Measurements from ENCODE around the gene NT5C. TPM values are rescaled to one million over a fixed set of nuclear protein-coding genes. Genes with fewer than 3 reads are reported as not detected.
"Not testable (repeated sequence)": the region's sequence is repeated elsewhere in the genome, so short reads cannot be mapped to it uniquely, and the experiment has no call there.

NT5C gene
- total RNA-seq, 2 experiments from 2014 or later: 65.2 to 70.8 TPM

DNA sequence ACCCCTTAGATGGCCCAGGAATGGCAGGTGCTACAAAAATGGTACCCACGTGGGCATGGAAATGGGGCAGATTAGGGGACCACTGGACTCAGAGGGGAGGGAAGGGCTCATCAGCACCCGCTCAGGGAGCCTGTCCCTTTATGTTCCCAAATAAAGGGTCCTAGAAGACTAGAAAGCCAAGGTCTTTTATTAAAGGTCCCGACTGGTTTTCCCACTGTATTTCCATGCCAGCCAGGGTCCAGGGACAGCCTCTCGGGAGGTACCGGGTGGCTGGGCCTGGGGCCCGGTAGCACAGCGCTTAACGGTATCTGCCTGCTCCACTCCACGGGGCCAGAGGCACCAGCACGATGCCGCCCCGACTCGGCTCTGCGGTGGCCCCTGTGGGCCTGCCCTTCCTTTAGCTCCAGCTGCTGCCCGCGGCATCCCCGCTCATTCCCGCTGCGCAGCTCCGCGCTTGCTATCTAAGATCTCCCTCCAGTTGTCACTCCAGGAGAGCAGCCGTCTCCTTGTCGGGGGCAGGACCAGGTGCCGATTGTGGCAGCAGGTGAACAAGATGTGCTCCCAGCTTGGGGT lies 1.4 kb downstream of the NT5C start:
- Mint-ChIP-seq H3K4me3 (peak overlapping the region; percentile 84), H3K27ac (peak overlapping the region; percentile 86), H3K4me1 (ENCODE audit: low read depth) (peaks cover 29% of the 10 kb centered on the region), H3K9me3 (no peaks in the 10 kb centered on the region), H3K27me3 (no peaks in the 10 kb centered on the region), H3K36me3 (peaks cover 13% of the 10 kb centered on the region)
- no peak for DNase-seq
- intact Hi-C loops (cut with micrococcal nuclease): loop anchor here (5.0 kb wide), 2 partner anchors 72 to 83 kb away; partner anchors contain the start of genes ATP5PD and KCTD2
- ChIA-PET CTCF (interaction anchor here (0.5 to 6.1 kb wide), 16 partner anchors 12 to 282 kb away, joined by 3 to 121 read pairs (median 4); partner anchors contain the start of genes ARMC7, CDR2L, GGA3 and MRPS7), POLR2A (interaction anchor here (1.0 to 1.9 kb wide), 5 partner anchors 16 to 118 kb away, joined by 4 to 12 read pairs (median 7); partner anchors contain the start of gene MRPL58)

DNA sequence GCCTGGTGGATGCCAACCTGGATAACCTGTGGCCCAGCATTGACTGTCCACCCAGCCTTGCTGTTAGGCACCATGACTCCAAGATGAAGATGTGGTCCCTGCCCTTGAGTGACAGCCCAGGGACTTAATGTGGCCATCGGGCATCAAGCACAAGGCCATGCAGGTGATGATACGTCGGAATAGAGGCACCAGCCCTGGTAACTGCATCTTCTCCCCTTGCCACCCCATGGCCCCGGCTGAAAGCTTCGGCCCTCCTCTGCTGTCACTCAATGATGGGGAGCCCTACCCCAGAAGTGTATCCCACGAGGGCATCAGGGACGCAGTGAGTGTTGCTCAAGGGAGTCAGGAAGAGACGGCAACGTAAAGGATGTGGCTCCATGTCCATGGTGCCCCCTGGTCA lies 2.0 kb downstream of the NT5C start:
- intact Hi-C loops (cut with micrococcal nuclease): no loop called here
- no peaks in the 10 kb centered on the region for H3K9me3 Mint-ChIP-seq

DNA sequence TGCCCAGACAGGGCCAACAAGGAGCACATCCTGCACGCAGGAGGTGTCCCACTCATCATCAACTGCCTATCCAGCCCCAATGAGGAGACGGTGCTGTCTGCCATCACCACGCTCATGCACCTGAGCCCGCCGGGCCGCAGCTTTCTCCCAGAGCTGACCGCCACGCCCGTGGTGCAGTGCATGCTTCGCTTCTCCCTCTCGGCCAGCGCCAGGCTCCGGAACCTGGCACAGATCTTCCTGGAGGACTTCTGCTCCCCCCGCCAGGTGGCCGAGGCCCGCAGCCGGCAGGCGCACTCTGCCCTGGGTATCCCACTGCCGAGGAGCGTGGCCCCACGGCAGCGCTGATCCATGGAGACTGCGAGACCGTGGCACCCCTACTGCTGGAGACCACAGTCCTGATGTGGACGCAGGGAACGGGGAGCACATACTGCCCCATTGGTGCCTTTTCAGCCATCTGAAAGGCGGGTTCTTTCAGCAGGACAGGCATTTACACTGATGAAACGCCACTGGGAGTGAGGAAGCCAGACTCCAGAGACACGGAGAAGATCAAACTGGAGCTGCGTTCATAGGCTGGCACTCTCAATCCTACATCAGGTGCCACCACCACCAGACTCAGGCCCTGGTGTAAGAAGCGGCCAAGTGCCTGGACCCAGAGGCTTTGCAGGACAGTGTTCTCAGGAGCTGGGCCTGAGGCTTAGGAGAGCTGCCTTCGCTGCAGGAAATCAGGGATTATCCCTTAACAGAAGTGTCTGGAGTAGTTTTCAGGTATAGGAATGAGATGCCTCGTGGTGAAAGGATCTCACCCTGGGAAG lies 2.6 kb downstream of the NT5C start:
- Mint-ChIP-seq H3K9me3 (no peaks in the 10 kb centered on the region), H3K4me3 (no peak overlapping the region), H3K36me3 (peaks cover 11% of the 10 kb centered on the region), H3K27me3 (no peaks in the 10 kb centered on the region), H3K4me1 (ENCODE audit: low read depth) (peaks cover 39% of the 10 kb centered on the region), H3K27ac (no peak overlapping the region)
- ChIA-PET CTCF (interaction anchor here (3.6 to 6.3 kb wide), 3 partner anchors 15 to 72 kb away, joined by 24 to 121 read pairs (median 60); partner anchors contain the start of gene ARMC7), POLR2A (interaction anchor here (1.1 kb wide), 2 partner anchors 12 to 60 kb away, joined by 3 read pairs; no protein-coding TSS in a partner anchor)
- intact Hi-C loops (cut with micrococcal nuclease): no loop called here
- DNase-seq: no peak

More for the DNA sequence above, 2.0 kb downstream of the NT5C start:
- no peak for DNase-seq
- CTCF ChIA-PET: interaction anchor here (1.5 to 6.1 kb wide), 5 partner anchors 16 to 282 kb away, joined by 3 to 121 read pairs (median 14); partner anchors contain the start of gene ARMC7
- Mint-ChIP-seq H3K4me3 (peak overlapping the region; percentile 9), H3K4me1 (ENCODE audit: low read depth) (peaks cover 32% of the 10 kb centered on the region), H3K27me3 (no peaks in the 10 kb centered on the region), H3K27ac (peak overlapping the region; percentile 0), H3K36me3 (peaks cover 11% of the 10 kb centered on the region)
- POLR2A ChIA-PET: interaction anchor here (1.1 kb wide), 1 partner anchor 13 kb away, joined by 3 read pairs; no protein-coding TSS in a partner anchor

DNA sequence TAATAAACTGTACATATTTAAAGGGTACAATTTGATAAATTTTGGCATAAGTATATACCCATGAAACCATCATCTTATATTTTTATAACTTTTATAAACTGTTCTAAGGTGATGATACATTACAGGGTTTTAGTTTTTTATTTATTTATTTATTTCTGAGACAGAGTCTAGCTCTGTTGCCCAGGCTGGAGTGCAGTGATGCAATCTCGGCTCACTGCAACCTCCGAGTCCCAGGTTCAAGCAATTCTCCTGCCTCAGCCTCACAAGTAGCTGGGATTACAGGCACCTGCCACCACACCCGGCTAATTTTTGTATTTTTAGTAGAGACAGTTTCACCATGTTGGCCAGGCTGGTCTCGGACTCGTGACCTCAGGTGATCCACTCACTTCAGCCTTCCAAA lies 3.6 kb downstream of the NT5C start:
- POLR2A ChIA-PET; H3K9me3 Mint-ChIP-seq; H3K4me3 Mint-ChIP-seq; intact Hi-C loops (cut with micrococcal nuclease); DNase-seq; H3K27me3 Mint-ChIP-seq: not testable (repeated sequence)
- peak overlapping the region; percentile 52 for H3K27ac Mint-ChIP-seq
- H3K36me3 Mint-ChIP-seq: peaks cover 11% of the 10 kb centered on the region
- H3K4me1 Mint-ChIP-seq (ENCODE audit: low read depth): peaks cover 45% of the 10 kb centered on the region
- CTCF ChIA-PET: interaction anchor here (6.3 kb wide), 1 partner anchor 14 kb away, joined by 60 read pairs; no protein-coding TSS in a partner anchor

DNA sequence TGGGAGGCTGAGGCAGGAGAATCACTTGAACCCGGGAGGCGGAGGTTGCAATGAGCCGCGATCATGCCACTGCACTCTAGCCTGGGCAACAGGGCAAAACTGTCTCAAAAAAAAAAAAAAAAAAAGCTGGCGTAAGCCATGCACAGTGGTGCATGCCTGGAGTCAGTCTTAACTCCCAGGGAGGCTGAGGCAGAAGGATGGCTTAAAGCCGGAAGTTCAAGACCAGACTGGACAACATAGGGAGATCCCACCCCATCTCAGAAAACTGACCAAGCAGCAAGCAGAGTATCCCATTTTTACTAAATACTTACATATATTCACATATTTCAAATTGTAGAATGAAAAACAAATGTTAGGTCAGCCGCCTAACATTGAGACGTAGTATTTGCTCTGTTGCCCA lies 4.6 kb downstream of the NT5C start:
- CTCF ChIA-PET: interaction anchor here (6.3 kb wide), 1 partner anchor 13 kb away, joined by 60 read pairs; no protein-coding TSS in a partner anchor
- no peaks in the 10 kb centered on the region for H3K9me3 Mint-ChIP-seq
- peaks cover 41% of the 10 kb centered on the region for H3K4me1 Mint-ChIP-seq (ENCODE audit: low read depth)
- DNase-seq: no peak
- POLR2A ChIA-PET: no interaction called here
- no peaks in the 10 kb centered on the region for H3K27me3 Mint-ChIP-seq
- H3K36me3 Mint-ChIP-seq: peaks cover 11% of the 10 kb centered on the region
- H3K4me3 Mint-ChIP-seq: no peak overlapping the region
- no peak overlapping the region for H3K27ac Mint-ChIP-seq
- intact Hi-C loops (cut with micrococcal nuclease): no loop called here

DNA sequence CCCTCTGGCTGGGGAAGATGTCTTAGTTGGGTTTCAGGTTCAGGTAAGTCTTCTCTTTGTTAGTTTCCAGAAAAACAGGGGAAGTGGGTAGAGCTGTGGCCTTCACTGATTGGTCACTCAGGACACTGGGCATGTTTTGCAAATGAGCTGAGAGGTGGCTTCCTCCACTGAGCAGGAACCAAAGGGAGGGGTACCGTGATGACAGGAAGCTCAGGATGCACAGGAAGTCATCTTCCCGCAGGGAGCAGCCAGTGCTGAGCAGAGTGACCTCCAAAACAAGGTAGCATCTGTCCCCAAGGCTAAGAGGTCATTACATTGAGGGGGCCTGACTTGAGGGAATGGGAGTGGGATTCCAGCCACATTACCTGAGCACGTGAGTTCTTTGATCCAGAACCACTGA lies 5.6 kb downstream of the NT5C start:
- no peaks in the 10 kb centered on the region for H3K9me3 Mint-ChIP-seq

DNA sequence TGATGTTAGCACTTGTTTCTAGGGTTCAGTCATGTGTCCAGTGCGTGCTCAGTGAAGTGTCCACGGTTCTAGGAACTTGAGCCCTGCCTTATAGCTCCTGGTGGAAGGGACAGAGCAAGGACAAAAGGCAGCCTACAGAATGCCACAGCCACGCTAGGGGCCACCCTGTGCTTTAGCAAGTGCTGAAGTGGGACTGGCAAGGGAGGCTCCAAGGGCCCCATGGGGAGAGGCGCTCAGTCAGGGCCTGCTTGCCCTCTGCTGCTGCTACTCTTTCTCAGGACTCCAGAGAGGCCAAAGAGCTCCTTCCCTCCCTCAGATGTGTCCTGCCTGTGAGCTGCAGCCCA lies 6.8 kb downstream of the NT5C start:
- ChIA-PET POLR2A (interaction anchor here (1.6 to 2.6 kb wide), 2 partner anchors 11 to 57 kb away, joined by 3 to 17 read pairs; no protein-coding TSS in a partner anchor), CTCF (interaction anchor here (1.3 to 6.3 kb wide), 2 partner anchors 11 to 47 kb away, joined by 4 to 60 read pairs; no protein-coding TSS in a partner anchor)
- no peak overlapping the region for H3K4me3 Mint-ChIP-seq
- DNase-seq: no peak
- no peaks in the 10 kb centered on the region for H3K27me3 Mint-ChIP-seq
- H3K9me3 Mint-ChIP-seq: no peaks in the 10 kb centered on the region
- peak overlapping the region; percentile 77 for H3K27ac Mint-ChIP-seq
- peaks cover 33% of the 10 kb centered on the region for H3K4me1 Mint-ChIP-seq (ENCODE audit: low read depth)
- intact Hi-C loops (cut with micrococcal nuclease): loop anchor here (1.0 kb wide), 1 partner anchor 10 kb away; no protein-coding TSS in a partner anchor
- peaks cover 8% of the 10 kb centered on the region for H3K36me3 Mint-ChIP-seq

More for the DNA sequence above, 5.6 kb downstream of the NT5C start:
- intact Hi-C loops (cut with micrococcal nuclease): no loop called here
- H3K27ac Mint-ChIP-seq: peak overlapping the region; percentile 65
- peaks cover 38% of the 10 kb centered on the region for H3K4me1 Mint-ChIP-seq (ENCODE audit: low read depth)
- ChIA-PET CTCF (interaction anchor here (6.3 kb wide), 1 partner anchor 12 kb away, joined by 60 read pairs; no protein-coding TSS in a partner anchor), POLR2A (interaction anchor here (2.6 kb wide), 1 partner anchor 12 kb away, joined by 17 read pairs; no protein-coding TSS in a partner anchor)
- H3K4me3 Mint-ChIP-seq: no peak overlapping the region
- H3K27me3 Mint-ChIP-seq: no peaks in the 10 kb centered on the region
- DNase-seq: no peak
- H3K36me3 Mint-ChIP-seq: peaks cover 11% of the 10 kb centered on the region

DNA sequence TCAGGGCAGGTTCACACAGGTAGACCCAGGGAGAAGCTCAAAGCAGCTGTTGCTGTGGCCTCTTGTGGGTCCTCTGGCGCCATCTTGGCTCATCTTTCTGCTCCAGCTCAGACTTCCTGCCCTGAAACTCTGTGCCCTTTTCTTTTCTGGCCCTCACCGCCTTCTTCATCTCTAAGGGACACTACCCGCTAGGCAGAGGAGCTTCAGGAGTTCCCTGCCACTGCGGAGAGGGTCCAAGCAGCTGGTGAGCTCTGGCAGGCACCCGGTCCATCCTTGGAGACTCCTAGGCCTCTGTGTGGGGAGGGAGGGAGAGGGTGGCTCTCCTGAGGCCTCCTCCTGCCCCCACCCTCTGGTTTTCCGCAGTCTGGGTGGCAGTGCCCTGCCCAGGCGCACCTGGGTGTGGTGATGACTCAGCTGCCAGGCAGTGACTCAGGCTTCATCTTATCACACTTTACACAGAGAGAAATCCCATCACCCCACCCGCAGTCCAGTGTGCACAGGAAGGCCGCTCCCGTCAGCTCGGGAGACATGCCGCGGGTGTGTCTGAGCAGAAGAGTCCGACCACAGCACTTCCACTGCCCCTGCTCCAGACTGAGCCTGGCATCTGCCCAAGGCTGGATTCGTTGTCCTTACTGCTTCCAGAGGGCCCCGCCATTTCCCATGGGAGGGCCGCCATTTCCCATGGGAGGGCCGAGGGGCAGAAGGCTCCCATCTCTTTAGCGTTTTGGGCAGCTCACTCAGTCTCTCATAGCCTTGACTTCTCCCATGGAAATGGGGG lies 7.3 kb downstream of the NT5C start:
- CTCF ChIA-PET: interaction anchor here (1.1 to 6.3 kb wide), 5 partner anchors 10 to 164 kb away, joined by 3 to 60 read pairs (median 3); no protein-coding TSS in a partner anchor
- H3K4me1 Mint-ChIP-seq (ENCODE audit: low read depth): peaks cover 30% of the 10 kb centered on the region
- intact Hi-C loops (cut with micrococcal nuclease): loop anchor here (1.0 kb wide), 1 partner anchor 10 kb away; no protein-coding TSS in a partner anchor

DNA sequence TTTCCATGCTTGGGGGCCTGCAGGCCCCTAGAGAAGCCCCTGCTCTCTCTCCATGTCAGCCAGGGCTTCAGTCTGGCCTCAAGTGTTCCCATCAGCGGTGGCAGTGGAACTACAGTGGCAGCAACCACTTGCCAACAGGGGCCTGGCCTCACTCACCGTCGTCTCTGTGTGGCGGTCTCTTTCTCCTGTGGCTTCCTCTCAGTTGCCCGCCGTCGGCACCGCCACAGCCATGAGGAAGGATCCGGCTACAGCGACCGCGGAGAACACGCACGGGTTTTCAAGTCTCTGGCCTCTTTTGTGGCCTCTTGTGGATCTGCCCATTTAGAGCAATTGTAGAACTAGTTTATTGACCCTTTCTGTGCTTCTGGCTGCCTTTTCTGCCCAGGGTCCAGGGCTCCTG lies 13.2 kb downstream of the NT5C start:
- ChIA-PET POLR2A (interaction anchor here (0.6 kb wide), 2 partner anchors 69 to 70 kb away, joined by 3 read pairs; no protein-coding TSS in a partner anchor), CTCF (no interaction called here)
- H3K4me1 Mint-ChIP-seq (ENCODE audit: low read depth): peaks cover 19% of the 10 kb centered on the region
- H3K9me3 Mint-ChIP-seq: no peaks in the 10 kb centered on the region
- peaks cover 9% of the 10 kb centered on the region for H3K36me3 Mint-ChIP-seq
- H3K27ac Mint-ChIP-seq: no peak overlapping the region
- no peak overlapping the region for H3K4me3 Mint-ChIP-seq
- H3K27me3 Mint-ChIP-seq: no peaks in the 10 kb centered on the region
- no peak for DNase-seq
- intact Hi-C loops (cut with micrococcal nuclease): no loop called here

More for the DNA sequence above, 7.3 kb downstream of the NT5C start:
- H3K27ac Mint-ChIP-seq: peak overlapping the region; percentile 77
- peak; percentile 86 for DNase-seq
- H3K36me3 Mint-ChIP-seq: peaks cover 5% of the 10 kb centered on the region
- H3K27me3 Mint-ChIP-seq: no peaks in the 10 kb centered on the region
- POLR2A ChIA-PET: interaction anchor here (0.6 to 2.6 kb wide), 5 partner anchors 10 to 370 kb away, joined by 3 to 17 read pairs (median 3); no protein-coding TSS in a partner anchor
- peak overlapping the region; percentile 18 for H3K4me3 Mint-ChIP-seq
- H3K9me3 Mint-ChIP-seq: no peaks in the 10 kb centered on the region

DNA sequence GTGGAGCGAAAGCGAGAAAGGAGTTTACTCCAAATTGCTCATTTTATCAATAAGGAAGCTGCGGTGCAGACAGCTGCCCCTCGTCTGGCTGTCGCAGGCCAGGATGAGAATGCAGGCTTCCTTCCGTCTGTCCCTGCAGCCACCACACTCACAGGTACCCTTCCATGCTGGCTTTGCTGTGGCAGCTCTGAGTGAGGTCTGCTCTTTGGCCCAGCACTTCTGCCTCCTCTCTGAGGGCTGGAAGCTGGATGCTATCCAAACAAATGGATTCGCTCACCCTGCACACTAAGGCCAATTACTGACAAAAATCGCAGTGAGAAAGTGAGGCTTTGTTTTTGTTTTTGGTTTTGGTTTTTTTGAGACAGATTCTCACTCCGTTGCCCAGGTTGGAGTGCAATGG lies 14.8 kb downstream of the NT5C start:
- Mint-ChIP-seq H3K27me3 (no peaks in the 10 kb centered on the region), H3K36me3 (peaks cover 14% of the 10 kb centered on the region), H3K4me1 (ENCODE audit: low read depth) (peaks cover 24% of the 10 kb centered on the region), H3K9me3 (no peaks in the 10 kb centered on the region), H3K4me3 (no peak overlapping the region), H3K27ac (no peak overlapping the region)
- no peak for DNase-seq
- ChIA-PET CTCF (interaction anchor here (0.7 to 9.1 kb wide), 8 partner anchors 9 to 155 kb away, joined by 3 to 121 read pairs (median 8); partner anchors contain the start of genes MIF4GD and NT5C), POLR2A (interaction anchor here (0.9 kb wide), 1 partner anchor 12 kb away, joined by 3 read pairs; no protein-coding TSS in a partner anchor)
- intact Hi-C loops (cut with micrococcal nuclease): no loop called here

DNA sequence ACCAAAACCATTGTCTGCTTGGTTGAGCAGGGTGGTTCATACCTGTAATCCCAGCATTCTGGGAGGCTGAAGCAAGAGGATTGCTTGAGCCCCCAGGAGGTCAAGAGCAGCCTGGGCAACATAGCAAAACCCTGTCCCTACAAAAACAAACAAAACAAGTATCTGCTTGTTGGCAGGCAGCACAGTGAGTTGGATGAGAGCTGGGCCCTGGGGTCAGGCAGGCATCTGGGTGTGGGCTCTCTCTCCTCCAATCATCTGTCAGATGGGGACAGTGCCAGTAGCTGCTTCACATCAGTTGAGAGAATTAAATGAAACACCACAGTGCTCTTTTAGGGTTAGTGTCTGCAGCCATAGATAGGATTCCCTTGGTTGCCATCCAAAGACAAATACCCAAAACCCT lies 16.0 kb downstream of the NT5C start:
- DNase-seq: no peak
- peaks cover 29% of the 10 kb centered on the region for H3K4me1 Mint-ChIP-seq (ENCODE audit: low read depth)
- H3K36me3 Mint-ChIP-seq: peaks cover 16% of the 10 kb centered on the region
- H3K4me3 Mint-ChIP-seq: no peak overlapping the region
- no peak overlapping the region for H3K27ac Mint-ChIP-seq
- CTCF ChIA-PET: interaction anchor here (1.9 to 9.1 kb wide), 11 partner anchors 10 to 155 kb away, joined by 4 to 247 read pairs (median 36); partner anchors contain the start of genes MIF4GD, MRPL58, NT5C and NUP85
- POLR2A ChIA-PET: interaction anchor here (0.8 to 2.8 kb wide), 3 partner anchors 9 to 154 kb away, joined by 3 to 17 read pairs (median 4); no protein-coding TSS in a partner anchor
- intact Hi-C loops (cut with micrococcal nuclease): loop anchor here (2.0 kb wide), 2 partner anchors 39 to 155 kb away; partner anchors contain the start of gene JPT1
- no peaks in the 10 kb centered on the region for H3K9me3 Mint-ChIP-seq
- no peaks in the 10 kb centered on the region for H3K27me3 Mint-ChIP-seq
